Measurements from ENCODE around the gene TMEM150B.

TMEM150B gene

DNA sequence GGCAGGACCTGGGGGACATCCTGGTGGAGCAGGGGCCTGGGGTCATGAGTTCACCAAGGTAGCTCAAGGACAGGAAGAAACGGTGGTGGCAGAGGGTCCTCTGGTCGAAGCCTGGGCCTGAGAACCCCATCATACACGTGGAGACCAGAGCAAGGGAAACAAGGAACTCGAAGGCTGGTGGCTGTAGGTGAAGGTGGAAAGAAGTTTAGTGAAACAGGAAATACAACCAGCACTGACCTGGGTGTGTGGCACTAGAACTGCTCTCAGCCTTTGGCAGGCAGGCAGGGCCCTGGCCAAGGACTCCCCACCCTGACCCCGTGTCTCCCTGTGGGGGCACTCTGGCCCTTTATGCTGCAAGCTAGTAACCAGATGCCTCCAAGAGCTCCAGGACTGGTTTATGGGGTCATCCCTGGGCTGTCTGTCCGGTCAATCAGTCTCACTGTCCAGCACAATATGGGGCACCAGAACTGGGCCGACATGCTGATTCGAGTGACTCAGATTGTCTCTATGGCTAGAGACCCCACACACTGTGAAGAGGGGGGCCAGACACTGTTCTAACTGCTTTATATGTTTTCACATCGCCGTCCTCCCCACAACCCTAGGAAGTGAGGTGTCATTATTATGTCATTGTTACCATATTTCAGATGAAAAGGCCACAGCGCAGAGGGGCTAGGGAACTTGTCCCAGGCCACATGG is 25.6 kb upstream of the TMEM150B start:
- Histone ChIP-seq H4K8ac (ENCODE audit: low read length) (no peak overlapping the region), H2AFZ (ENCODE audit: low read depth, low read length) (no peak overlapping the region), H3K79me1 (replicated peaks; ENCODE audit: low read length, poor library complexity, severe bottlenecking) (no peaks in the 10 kb centered on the region), H3K4me3 (ENCODE audit: insufficient read depth in 1 of 2, low read depth in 1 of 2, low read length in 2 of 2) (no peak overlapping the region), H3K9me3 (ENCODE audit: control insufficient read depth, low read length) (no peaks in the 10 kb centered on the region), H3K27me3 (ENCODE audit: control insufficient read depth in 1 of 2, insufficient read depth in 1 of 2, low read length in 2 of 2) (peaks cover 36 to 49% of the 10 kb centered on the region in 2 experiments), H3K23ac (ENCODE audit: low read length in 2 of 2) (no peak overlapping the region), H3K36me3 (ENCODE audit: control insufficient read depth in 1 of 2, insufficient read depth in 2 of 2, low read depth in 1 of 2, low read length in 2 of 2) (peaks cover 0 to 25% of the 10 kb centered on the region in 2 experiments), H2BK12ac (ENCODE audit: low read length in 2 of 2) (no peak overlapping the region), H4K91ac (ENCODE audit: low read length) (no peak overlapping the region), H2BK5ac (ENCODE audit: low read depth, low read length, poor library complexity, severe bottlenecking) (no peak overlapping the region), H3K14ac (ENCODE audit: low read length in 2 of 2) (no peak overlapping the region), H3K4ac (ENCODE audit: low read depth in 1 of 2, low read length in 2 of 2) (no peak overlapping the region), H3K4me2 (ENCODE audit: low read length, poor library complexity, severe bottlenecking) (no peak overlapping the region), H3K4me1 (ENCODE audit: control insufficient read depth, insufficient read depth, low read depth, low read length) (peaks cover 32% of the 10 kb centered on the region), H3K27ac (ENCODE audit: low read length, poor library complexity, severe bottlenecking) (no peak overlapping the region), H2BK120ac (ENCODE audit: low read depth, low read length) (no peak overlapping the region), H3K18ac (ENCODE audit: low read depth in 1 of 2, low read length in 2 of 2) (no peak overlapping the region), H2AK5ac (ENCODE audit: low read length, severe bottlenecking) (no peak overlapping the region), H2BK15ac (ENCODE audit: low read depth, poor library complexity, severe bottlenecking) (no peak overlapping the region), H3K9ac (ENCODE audit: low read length) (no peak overlapping the region)
- 81% methylated on average over 11 of the region's 11 CpGs for WGBS
- no peak for DNase-seq

DNA sequence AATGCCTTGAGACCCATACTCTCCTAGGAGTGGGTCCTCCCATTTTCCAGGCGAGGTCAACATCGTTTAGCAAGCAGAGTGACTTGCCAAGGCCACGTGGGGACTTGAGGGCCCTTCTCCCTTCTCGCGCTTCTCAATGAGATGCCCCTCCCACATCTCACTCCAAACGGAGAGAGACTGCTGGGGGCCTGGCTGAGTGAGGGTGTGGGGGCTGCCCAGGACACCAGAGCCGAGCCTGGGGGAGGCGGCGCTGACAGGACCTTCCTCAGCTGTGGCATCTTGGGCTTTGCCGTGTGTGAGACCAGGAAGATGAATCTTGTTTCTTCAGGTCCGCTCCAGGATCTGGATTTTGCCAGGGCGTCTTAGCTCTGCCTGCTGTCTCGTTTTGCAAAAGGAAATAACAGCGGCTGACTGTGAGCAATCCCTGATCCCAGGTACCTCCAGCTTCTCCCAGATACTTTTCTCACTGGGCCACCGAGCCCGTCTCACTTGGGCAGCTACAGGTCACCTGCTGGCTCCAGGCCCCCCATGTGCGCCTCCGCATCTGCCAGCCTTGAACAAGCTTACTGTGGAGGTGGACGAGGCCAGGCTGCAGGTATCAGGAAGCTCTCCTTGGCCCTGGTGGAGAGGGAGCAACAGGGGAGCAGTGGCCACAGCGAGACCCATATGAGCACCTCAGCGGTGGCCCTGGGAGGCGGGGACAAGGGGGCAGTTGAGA is 23.3 kb upstream of the TMEM150B start:
- no peak overlapping the region for H2BK12ac ChIP-seq (ENCODE audit: low read length in 2 of 2)
- H3K4me1 ChIP-seq (ENCODE audit: control insufficient read depth, insufficient read depth, low read depth, low read length) = peaks cover 31% of the 10 kb centered on the region
- no peak overlapping the region for H3K18ac ChIP-seq (ENCODE audit: low read depth in 1 of 2, low read length in 2 of 2)
- H3K27ac ChIP-seq (ENCODE audit: low read length, poor library complexity, severe bottlenecking) = no peak overlapping the region
- H2BK15ac ChIP-seq (ENCODE audit: low read depth, poor library complexity, severe bottlenecking) = no peak overlapping the region
- no peak overlapping the region for H3K23ac ChIP-seq (ENCODE audit: low read length in 2 of 2)
- no peak overlapping the region for H3K4me3 ChIP-seq (ENCODE audit: insufficient read depth in 1 of 2, low read depth in 1 of 2, low read length in 2 of 2)
- H3K4ac ChIP-seq (ENCODE audit: low read depth in 1 of 2, low read length in 2 of 2) = no peak overlapping the region
- peak overlapping the region; percentile 27 for H4K91ac ChIP-seq (ENCODE audit: low read length)
- no peak for DNase-seq
- no peak overlapping the region for H2AK5ac ChIP-seq (ENCODE audit: low read length, severe bottlenecking)
- peaks cover 4 to 45% of the 10 kb centered on the region in 2 experiments for H3K36me3 ChIP-seq (ENCODE audit: control insufficient read depth in 1 of 2, insufficient read depth in 2 of 2, low read depth in 1 of 2, low read length in 2 of 2)
- H2AFZ ChIP-seq (ENCODE audit: low read depth, low read length) = no peak overlapping the region
- WGBS = 41% methylated on average over 19 of the region's 22 CpGs
- H3K9ac ChIP-seq (ENCODE audit: low read length) = no peak overlapping the region
- H3K79me1 ChIP-seq (replicated peaks; ENCODE audit: low read length, poor library complexity, severe bottlenecking) = no peaks in the 10 kb centered on the region
- H2BK120ac ChIP-seq (ENCODE audit: low read depth, low read length) = peak overlapping the region; percentile 7
- H2BK5ac ChIP-seq (ENCODE audit: low read depth, low read length, poor library complexity, severe bottlenecking) = no peak overlapping the region
- no peak overlapping the region for H4K8ac ChIP-seq (ENCODE audit: low read length)
- H3K14ac ChIP-seq (ENCODE audit: low read length in 2 of 2) = no peak overlapping the region
- H3K9me3 ChIP-seq (ENCODE audit: control insufficient read depth, low read length) = no peaks in the 10 kb centered on the region
- H3K4me2 ChIP-seq (ENCODE audit: low read length, poor library complexity, severe bottlenecking) = no peak overlapping the region
- peaks cover 23 to 33% of the 10 kb centered on the region in 2 experiments for H3K27me3 ChIP-seq (ENCODE audit: control insufficient read depth in 1 of 2, insufficient read depth in 1 of 2, low read length in 2 of 2)

DNA sequence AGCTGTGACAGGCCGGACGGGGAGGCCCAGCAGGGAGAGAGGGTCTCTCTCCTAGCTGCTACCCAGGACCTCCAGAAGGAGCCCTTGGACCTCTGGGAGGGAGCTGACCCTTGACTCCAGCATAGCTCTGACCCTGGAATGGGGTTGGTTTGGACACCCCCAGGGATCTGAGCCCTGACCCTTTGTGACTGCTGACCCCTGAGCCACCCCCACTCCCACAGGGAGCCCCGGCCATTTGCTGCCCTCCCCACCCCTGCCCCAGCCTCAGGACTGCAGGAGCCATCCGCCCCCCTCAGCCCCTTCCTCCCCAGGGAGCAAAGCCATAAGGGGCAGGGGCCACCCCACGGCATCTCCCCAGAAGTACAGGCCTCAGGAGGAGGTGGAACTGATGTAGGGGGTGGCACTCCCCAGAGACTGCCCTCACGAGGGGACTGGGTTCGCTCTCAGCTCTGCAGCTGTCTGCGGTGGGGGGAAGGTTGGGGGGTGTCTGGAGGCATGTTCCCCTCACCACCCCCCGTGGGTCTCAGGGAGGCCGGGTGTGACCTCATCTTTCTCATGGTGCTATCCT is 22.4 kb upstream of the TMEM150B start:
- Histone ChIP-seq H3K36me3 (ENCODE audit: control insufficient read depth in 1 of 2, insufficient read depth in 2 of 2, low read depth in 1 of 2, low read length in 2 of 2) (peaks cover 14 to 55% of the 10 kb centered on the region in 2 experiments), H2AFZ (ENCODE audit: low read depth, low read length) (no peak overlapping the region), H4K8ac (ENCODE audit: low read length) (no peak overlapping the region), H3K9me3 (ENCODE audit: control insufficient read depth, low read length) (no peaks in the 10 kb centered on the region), H3K18ac (ENCODE audit: low read depth in 1 of 2, low read length in 2 of 2) (no peak overlapping the region), H3K4me1 (ENCODE audit: control insufficient read depth, insufficient read depth, low read depth, low read length) (peaks cover 30% of the 10 kb centered on the region), H3K23ac (ENCODE audit: low read length in 2 of 2) (no peak overlapping the region), H2BK15ac (ENCODE audit: low read depth, poor library complexity, severe bottlenecking) (no peak overlapping the region), H3K27me3 (ENCODE audit: control insufficient read depth in 1 of 2, insufficient read depth in 1 of 2, low read length in 2 of 2) (peaks cover 13 to 23% of the 10 kb centered on the region in 2 experiments), H3K79me1 (replicated peaks; ENCODE audit: low read length, poor library complexity, severe bottlenecking) (no peaks in the 10 kb centered on the region), H2BK5ac (ENCODE audit: low read depth, low read length, poor library complexity, severe bottlenecking) (no peak overlapping the region), H3K4me2 (ENCODE audit: low read length, poor library complexity, severe bottlenecking) (no peak overlapping the region), H2AK5ac (ENCODE audit: low read length, severe bottlenecking) (no peak overlapping the region), H3K27ac (ENCODE audit: low read length, poor library complexity, severe bottlenecking) (no peak overlapping the region), H3K9ac (ENCODE audit: low read length) (no peak overlapping the region), H2BK120ac (ENCODE audit: low read depth, low read length) (no peak overlapping the region), H3K4ac (ENCODE audit: low read depth in 1 of 2, low read length in 2 of 2) (no peak overlapping the region), H4K91ac (ENCODE audit: low read length) (peak overlapping the region; percentile 27), H3K4me3 (ENCODE audit: insufficient read depth in 1 of 2, low read depth in 1 of 2, low read length in 2 of 2) (no peak overlapping the region), H3K14ac (ENCODE audit: low read length in 2 of 2) (no peak overlapping the region), H2BK12ac (ENCODE audit: low read length in 2 of 2) (no peak overlapping the region)
- WGBS = 89% methylated on average over 7 of the region's 10 CpGs
- DNase-seq = no peak

DNA sequence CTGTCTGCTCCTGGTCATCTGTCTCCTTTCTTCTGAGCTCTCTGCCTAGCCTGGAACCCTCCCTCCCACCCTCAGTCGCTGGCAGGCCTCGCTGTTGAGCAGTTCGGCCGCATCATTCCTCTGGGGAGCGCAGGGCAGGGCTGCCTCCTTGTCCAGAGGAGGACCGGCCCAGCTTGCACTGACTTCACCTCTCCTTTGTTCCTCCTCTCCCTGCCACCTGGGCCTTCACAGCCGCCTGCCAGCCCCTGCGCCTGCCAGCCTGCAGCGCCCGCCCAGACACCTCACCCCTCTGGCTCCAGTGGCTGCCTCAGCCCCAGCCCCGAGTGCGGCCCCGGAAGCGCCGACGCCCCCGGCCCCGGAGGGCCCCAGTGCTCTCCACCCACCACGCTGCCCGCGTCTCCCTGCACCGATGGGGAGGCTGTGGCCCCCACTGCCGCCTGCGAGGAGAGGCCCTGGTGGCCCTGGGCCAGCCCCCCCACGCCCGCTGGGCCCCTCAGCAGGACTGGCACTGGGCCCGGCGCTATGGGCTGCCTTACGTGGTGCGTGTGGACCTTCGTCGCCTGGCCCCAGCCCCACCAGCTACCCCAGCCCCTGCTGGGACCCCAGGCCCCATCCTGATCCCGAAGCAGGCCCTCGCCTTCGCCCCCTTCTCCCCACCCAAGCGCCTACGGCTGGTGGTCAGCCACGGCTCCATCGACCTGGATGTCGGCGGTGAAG is 21.7 kb upstream of the TMEM150B start:
- no peak overlapping the region for H3K4ac ChIP-seq (ENCODE audit: low read depth in 1 of 2, low read length in 2 of 2)
- no peak overlapping the region for H2BK120ac ChIP-seq (ENCODE audit: low read depth, low read length)
- no peak overlapping the region for H2BK15ac ChIP-seq (ENCODE audit: low read depth, poor library complexity, severe bottlenecking)
- no peak overlapping the region for H3K14ac ChIP-seq (ENCODE audit: low read length in 2 of 2)
- H3K79me1 ChIP-seq (replicated peaks; ENCODE audit: low read length, poor library complexity, severe bottlenecking) = peaks cover 1% of the 10 kb centered on the region
- no peak overlapping the region for H2AFZ ChIP-seq (ENCODE audit: low read depth, low read length)
- peaks cover 16 to 61% of the 10 kb centered on the region in 2 experiments for H3K36me3 ChIP-seq (ENCODE audit: control insufficient read depth in 1 of 2, insufficient read depth in 2 of 2, low read depth in 1 of 2, low read length in 2 of 2)
- H3K9me3 ChIP-seq (ENCODE audit: control insufficient read depth, low read length) = no peaks in the 10 kb centered on the region
- no peak overlapping the region for H3K27ac ChIP-seq (ENCODE audit: low read length, poor library complexity, severe bottlenecking)
- H3K18ac ChIP-seq (ENCODE audit: low read depth in 1 of 2, low read length in 2 of 2) = no peak overlapping the region
- peaks cover 35% of the 10 kb centered on the region for H3K4me1 ChIP-seq (ENCODE audit: control insufficient read depth, insufficient read depth, low read depth, low read length)
- H3K23ac ChIP-seq (ENCODE audit: low read length in 2 of 2) = no peak overlapping the region
- H2BK12ac ChIP-seq (ENCODE audit: low read length in 2 of 2) = no peak overlapping the region
- no peak overlapping the region for H2BK5ac ChIP-seq (ENCODE audit: low read depth, low read length, poor library complexity, severe bottlenecking)
- 96% methylated on average over 39 of the region's 41 CpGs for WGBS
- no peak overlapping the region for H4K8ac ChIP-seq (ENCODE audit: low read length)
- H4K91ac ChIP-seq (ENCODE audit: low read length) = no peak overlapping the region
- H3K4me3 ChIP-seq (ENCODE audit: insufficient read depth in 1 of 2, low read depth in 1 of 2, low read length in 2 of 2) = no peak overlapping the region
- H3K4me2 ChIP-seq (ENCODE audit: low read length, poor library complexity, severe bottlenecking) = no peak overlapping the region
- no peak for DNase-seq
- H3K9ac ChIP-seq (ENCODE audit: low read length) = peak overlapping the region; percentile 38
- H2AK5ac ChIP-seq (ENCODE audit: low read length, severe bottlenecking) = no peak overlapping the region
- peaks cover 7 to 17% of the 10 kb centered on the region in 2 experiments for H3K27me3 ChIP-seq (ENCODE audit: control insufficient read depth in 1 of 2, insufficient read depth in 1 of 2, low read length in 2 of 2)
